GM23338 (cell line): ENCODE results near the gene CNOT1. TPM values are rescaled to one million over a fixed set of nuclear protein-coding genes. Genes with fewer than 3 reads are reported as not detected.

ENCODE experiments used
- ATAC-seq: fragments of 200-7000 bp; cut with Tn5 transposase; 3 replicates; pipeline ENCODE4 v1.9.1; 2020
- DNase-seq: peaks from one replicate; pipeline ENCODE4 v3.0.0-alpha.2; 2015; ENCODE audit warnings: low spot score
- H2AFZ ChIP-seq: fragments of 200-600 bp; sonication (generic); 2 replicates; pipeline ENCODE4 v1.8.0; 2016; ENCODE audit warnings: antibody characterized with exemption, mild to moderate bottlenecking, moderate library complexity
- H3F3A ChIP-seq: fragments of 200-600 bp; sonication (generic); replicated peaks from 2 replicates; pipeline ENCODE4 v1.8.0; 2017; ENCODE audit warnings: antibody characterized with exemption, mixed run types, low read depth
- H3K27ac ChIP-seq: fragments of 200-600 bp; sonication (generic); 2 replicates; pipeline ENCODE4 v1.6.1; 2016; ENCODE audit warnings: low read depth
- H3K27me3 ChIP-seq: fragments of 200-600 bp; sonication (generic); 2 replicates; pipeline ENCODE4 v1.8.0; 2016; ENCODE audit warnings: mild to moderate bottlenecking, mixed run types, moderate library complexity; ENCODE audit not compliant: insufficient read depth
- H3K36me3 ChIP-seq: fragments of 200-600 bp; sonication (generic); 2 replicates; pipeline ENCODE4 v1.8.0; 2016; ENCODE audit warnings: mild to moderate bottlenecking; ENCODE audit not compliant: insufficient read depth
- H3K4me1 ChIP-seq: fragments of 200-600 bp; sonication (generic); 2 replicates; pipeline ENCODE4 v1.8.0; 2016; ENCODE audit warnings: mild to moderate bottlenecking, moderate library complexity; ENCODE audit not compliant: insufficient read depth
- H3K4me2 ChIP-seq: fragments of 200-600 bp; sonication (generic); 2 replicates; pipeline ENCODE4 v1.7.1; 2017; ENCODE audit warnings: mixed run types
- H3K4me3 ChIP-seq: fragments of 200-600 bp; sonication (generic); 2 replicates; pipeline ENCODE4 v1.6.1; 2016; ENCODE audit warnings: mixed run types
- H3K79me2 ChIP-seq: fragments of 200-600 bp; sonication (generic); replicated peaks from 2 replicates; pipeline ENCODE4 v1.8.0; 2017; ENCODE audit warnings: mild to moderate bottlenecking; ENCODE audit not compliant: insufficient read depth
- H3K9me2 ChIP-seq: fragments of 200-600 bp; sonication (generic); 2 replicates; pipeline ENCODE4 v1.8.0; 2017; ENCODE audit not compliant: insufficient read depth
- H4K20me1 ChIP-seq: fragments of 200-600 bp; sonication (generic); replicated peaks from 2 replicates; pipeline ENCODE4 v1.8.0; 2017; ENCODE audit warnings: mild to moderate bottlenecking; ENCODE audit not compliant: insufficient read depth
- H3K27ac Mint-ChIP-seq: 2 replicates; pipeline ENCODE4 v1.8.0; 2020; ENCODE audit warnings: inconsistent platforms, mild to moderate bottlenecking, moderate library complexity, mixed read lengths
- H3K27me3 Mint-ChIP-seq: 3 replicates; pipeline ENCODE4 v1.8.0; 2022; ENCODE audit warnings: low read depth, mild to moderate bottlenecking, moderate library complexity, mixed read lengths, inconsistent platforms; ENCODE audit not compliant: insufficient read depth, poor library complexity
- H3K36me3 Mint-ChIP-seq: 3 replicates; pipeline ENCODE4 v1.8.0; 2021; ENCODE audit warnings: low read depth, mild to moderate bottlenecking, inconsistent platforms, moderate library complexity, mixed read lengths
- H3K4me1 Mint-ChIP-seq: 3 replicates; pipeline ENCODE4 v1.8.0; 2020; ENCODE audit warnings: mild to moderate bottlenecking, inconsistent platforms, mixed read lengths
- H3K4me3 Mint-ChIP-seq: 3 replicates; pipeline ENCODE4 v1.8.0; 2021; ENCODE audit warnings: moderate library complexity, mild to moderate bottlenecking, inconsistent platforms, mixed read lengths
- H3K9me3 Mint-ChIP-seq: 3 replicates; pipeline ENCODE4 v1.8.0; 2020; ENCODE audit warnings: moderate library complexity, mild to moderate bottlenecking, inconsistent platforms, mixed read lengths
- CREB1 ChIP-seq: fragments of 250-450 bp; sonication (Bioruptor Pico); IDR thresholded peaks from 2 replicates; pipeline ENCODE4 v1.5.0; 2020; ENCODE audit warnings: low read depth, mild to moderate bottlenecking, moderate library complexity
- CTCF ChIP-seq, 2 experiments: fragments of 200-600 bp in 1 of 2; sonication (generic) in 1 of 2; conservative IDR thresholded peaks; 2 replicates each; pipeline versions ENCODE4 v1.5.1 to v1.6.1; 2016 to 2017; ENCODE audit warnings: antibody characterized with exemption in 2 of 2, low read depth in 2 of 2, mild to moderate bottlenecking in 2 of 2, moderate library complexity in 1 of 2
- ETS1 ChIP-seq: IDR thresholded peaks from 2 replicates; pipeline ENCODE4 v1.6.1; 2016; ENCODE audit warnings: antibody characterized with exemption
- EZH2 ChIP-seq: fragments of 200-600 bp; sonication (generic); IDR thresholded peaks from one replicate; pipeline ENCODE4 v1.8.0; 2017; ENCODE audit warnings: antibody characterized with exemption, mild to moderate bottlenecking, low read depth; ENCODE audit not compliant: unreplicated experiment
- EZH2phosphoT487 ChIP-seq: fragments of 200-600 bp; sonication (generic); IDR thresholded peaks from one replicate; pipeline ENCODE4 v1.8.1; 2018; ENCODE audit warnings: antibody characterized with exemption; ENCODE audit not compliant: unreplicated experiment
- JUNB ChIP-seq: IDR thresholded peaks from one replicate; pipeline ENCODE4 v1.6.1; 2016; ENCODE audit warnings: antibody characterized with exemption; ENCODE audit not compliant: unreplicated experiment
- NANOG ChIP-seq: IDR thresholded peaks from 2 replicates; pipeline ENCODE4 v1.6.1; 2016; ENCODE audit warnings: antibody characterized with exemption, borderline replicate concordance
- POLR2AphosphoS5 ChIP-seq: IDR thresholded peaks from 2 replicates; pipeline ENCODE4 v1.6.1; 2016; ENCODE audit warnings: antibody characterized with exemption, low read depth
- REST ChIP-seq: IDR thresholded peaks from one replicate; pipeline ENCODE4 v1.6.1; 2018; ENCODE audit warnings: antibody characterized with exemption; ENCODE audit not compliant: unreplicated experiment
- STAT1 ChIP-seq: IDR thresholded peaks from one replicate; pipeline ENCODE4 v1.6.1; 2016; ENCODE audit warnings: antibody characterized with exemption; ENCODE audit not compliant: unreplicated experiment
- ZNF114 ChIP-seq: fragments of 250-450 bp; sonication (Bioruptor Pico); IDR thresholded peaks from 2 replicates; pipeline ENCODE4 v1.5.0; 2020; ENCODE audit warnings: mild to moderate bottlenecking, moderate library complexity
- ZNF331 ChIP-seq: fragments of 250-450 bp; sonication (Bioruptor Pico); IDR thresholded peaks from 2 replicates; pipeline ENCODE4 v1.5.0; 2020; ENCODE audit warnings: low read depth, mild to moderate bottlenecking, moderate library complexity
- ZNF462 ChIP-seq: fragments of 250-450 bp; sonication (Bioruptor Pico); IDR thresholded peaks from 2 replicates; pipeline ENCODE4 v1.5.0; 2020; ENCODE audit warnings: mild to moderate bottlenecking, moderate library complexity
- polyA plus RNA-seq: library from polyadenylated mRNA; unstranded; fragments of >200 nt; fragmentation: Nextera tagmentation; extraction: Ambion mirVana; gene quantifications from 2 replicates; pipeline ENCODE4 v1.2.1, GENCODE V29; 2016
- total RNA-seq: library from RNA; depleted of rRNA; stranded (reverse); fragments of >200 nt; shearing (Covaris generic); gene quantifications from 2 replicates; pipeline ENCODE4 v1.2.3, GENCODE V29; 2014

The CNOT1 gene
- total and polyA plus RNA-seq, 2 experiments from 2014 or later: 59.2 to 298 TPM

GRCh38 chr16:58651965-58652348 lies 22.3 kb upstream of the CNOT1 start:
- TF ChIP-seq ZNF114 (no peak), ETS1 (no peak), EZH2 (no peak), CTCF (conservative IDR thresholded peaks at IDR 0.05; ENCODE audit: low read depth in 2 of 2) (no peak), STAT1 (no peak), EZH2phosphoT487 (no peak), NANOG (no peak), ZNF331 (CRISPR knock-in tag) (no peak), CREB1 (CRISPR knock-in tag) (no peak), POLR2AphosphoS5 (no peak), REST (no peak), ZNF462 (CRISPR knock-in tag) (no peak), JUNB (no peak)
- no peaks in the 10 kb centered on the region for H3K9me2 ChIP-seq
- H3K27ac ChIP-seq: no peak overlapping the region
- DNase-seq (no peak), ATAC-seq (no peak)
- Mint-ChIP-seq H3K4me3 (no peak overlapping the region), H3K9me3 (no peaks in the 10 kb centered on the region), H3K27ac (no peak overlapping the region), H3K4me1 (peaks cover 5% of the 10 kb centered on the region; the same call in 2 of the 3 replicates), H3K27me3 (peaks cover 5% of the 10 kb centered on the region), H3K36me3 (no peaks in the 10 kb centered on the region)
- no peak overlapping the region for H3K4me3 ChIP-seq
- H3K27me3 ChIP-seq: no peaks in the 10 kb centered on the region; the same call in 1 of the 2 replicates
- no peaks in the 10 kb centered on the region for H3F3A ChIP-seq
- no peaks in the 10 kb centered on the region for H3K79me2 ChIP-seq
- no peaks in the 10 kb centered on the region for H4K20me1 ChIP-seq
- H3K36me3 ChIP-seq: no peaks in the 10 kb centered on the region
- H2AFZ ChIP-seq: no peak overlapping the region
- H3K4me2 ChIP-seq: no peak overlapping the region
- H3K4me1 ChIP-seq: 0 out of 2 replicates have a peak, but pooled peaks cover 5% of the 10 kb centered on the region
